HepG2 (cell line): ENCODE results near the gene WNT1. TPM values are rescaled to one million over a fixed set of nuclear protein-coding genes. Genes with fewer than 3 reads are reported as not detected.

ENCODE experiments used
- ATF7-NPFF ChIP-seq: sonication (generic); formaldehyde crosslinking; IDR thresholded peaks from 2 replicates; pipeline ENCODE4 v1.8.1; 2023; ENCODE audit warnings: mild to moderate bottlenecking, low read depth, missing genetic modification reagents, moderate library complexity
- BRCA1 ChIP-seq: sonication (generic); formaldehyde crosslinking; IDR thresholded peaks from 2 replicates; pipeline ENCODE4 v1.4.0; 2020; ENCODE audit warnings: missing genetic modification reagents
- CEBPG ChIP-seq: IDR thresholded peaks from 2 replicates; pipeline ENCODE4 v1.6.1; 2016
- CERS6 ChIP-seq: sonication (generic); formaldehyde crosslinking; IDR thresholded peaks from 2 replicates; pipeline ENCODE4 v1.5.0; 2020; ENCODE audit warnings: missing genetic modification reagents
- DR1 ChIP-seq: sonication (generic); formaldehyde crosslinking; IDR thresholded peaks from 2 replicates; pipeline ENCODE4 v1.8.0; 2021; ENCODE audit warnings: mild to moderate bottlenecking, missing genetic modification reagents, inconsistent platforms
- FOXA3 ChIP-seq: IDR thresholded peaks from 2 replicates; pipeline ENCODE4 v1.6.1; 2016; ENCODE audit warnings: missing genetic modification reagents, missing compliant biosample characterization
- GATAD1 ChIP-seq: IDR thresholded peaks from 2 replicates; pipeline ENCODE4 v1.6.1; 2016; ENCODE audit warnings: missing genetic modification reagents, missing compliant biosample characterization
- HMG20A ChIP-seq: IDR thresholded peaks from 2 replicates; pipeline ENCODE4 v1.6.1; 2016; ENCODE audit warnings: borderline replicate concordance
- IKZF4 ChIP-seq: sonication (generic); formaldehyde crosslinking; IDR thresholded peaks from 2 replicates; pipeline ENCODE4 v1.5.1; 2020; ENCODE audit warnings: borderline replicate concordance, mild to moderate bottlenecking, low read depth, missing genetic modification reagents; ENCODE audit errors: not compliant biosample characterization
- IRF2 ChIP-seq: IDR thresholded peaks from 2 replicates; pipeline ENCODE4 v1.6.1; 2018; ENCODE audit warnings: missing genetic modification reagents, missing compliant biosample characterization
- JUNB ChIP-seq: sonication (generic); formaldehyde crosslinking; IDR thresholded peaks from 2 replicates; pipeline ENCODE4 v1.8.0; 2022; ENCODE audit warnings: missing genetic modification reagents, mild to moderate bottlenecking, borderline replicate concordance
- KAT2B ChIP-seq: fragments of 150-350 bp; IDR thresholded peaks from 2 replicates; pipeline ENCODE4 v1.6.1; 2014; ENCODE audit warnings: low read depth, low read length, borderline replicate concordance
- NAIF1 ChIP-seq: sonication (generic); formaldehyde crosslinking; IDR thresholded peaks from 2 replicates; pipeline ENCODE4 v1.5.0; 2020; ENCODE audit warnings: mild to moderate bottlenecking, missing genetic modification reagents, borderline replicate concordance
- NFKB2 ChIP-seq: sonication (generic); formaldehyde crosslinking; IDR thresholded peaks from 2 replicates; pipeline ENCODE4 v1.4.0; 2020; ENCODE audit warnings: missing genetic modification reagents, borderline replicate concordance
- PAWR ChIP-seq: sonication (generic); formaldehyde crosslinking; IDR thresholded peaks from 2 replicates; pipeline ENCODE4 v1.4.0; 2020; ENCODE audit warnings: missing genetic modification reagents, mild to moderate bottlenecking, borderline replicate concordance
- PHF5A ChIP-seq: IDR thresholded peaks from one replicate; pipeline ENCODE4 v1.6.1; 2018; ENCODE audit warnings: low read depth, missing genetic modification reagents; ENCODE audit not compliant: unreplicated experiment
- SMC3 ChIP-seq: IDR thresholded peaks from 2 replicates; pipeline ENCODE4 v1.6.1; 2011; ENCODE audit warnings: low read length, improper control_type of control experiment
- SP2 ChIP-seq: sonication (generic); formaldehyde crosslinking; IDR thresholded peaks from 2 replicates; pipeline ENCODE4 v1.5.1; 2020; ENCODE audit warnings: mild to moderate bottlenecking, missing genetic modification reagents
- STAG1 ChIP-seq: sonication (generic); formaldehyde crosslinking; IDR thresholded peaks from 2 replicates; pipeline ENCODE4 v1.4.0; 2020; ENCODE audit warnings: missing genetic modification reagents
- UBTF ChIP-seq: sonication (generic); formaldehyde crosslinking; IDR thresholded peaks from 2 replicates; pipeline ENCODE4 v1.4.0; 2020; ENCODE audit warnings: mild to moderate bottlenecking, missing genetic modification reagents
- ZBTB38 ChIP-seq: sonication (generic); formaldehyde crosslinking; IDR thresholded peaks from 2 replicates; pipeline ENCODE4 v1.5.1; 2020; ENCODE audit warnings: mild to moderate bottlenecking, missing genetic modification reagents
- ZBTB7B ChIP-seq: sonication (generic); formaldehyde crosslinking; IDR thresholded peaks from 2 replicates; pipeline ENCODE4 v1.4.0; 2020; ENCODE audit warnings: missing genetic modification reagents
- ZC3H13 ChIP-seq: sonication (generic); formaldehyde crosslinking; IDR thresholded peaks from 2 replicates; pipeline ENCODE4 v1.8.1; 2023; ENCODE audit warnings: mild to moderate bottlenecking, missing genetic modification reagents, moderate library complexity
- ZFP82 ChIP-seq: sonication (generic); formaldehyde crosslinking; IDR thresholded peaks from 2 replicates; pipeline ENCODE4 v1.5.1; 2020; ENCODE audit warnings: mild to moderate bottlenecking, missing genetic modification reagents, borderline replicate concordance
- ZKSCAN1 ChIP-seq: fragments of 150-350 bp; IDR thresholded peaks from 2 replicates; pipeline ENCODE4 v1.6.1; 2014; ENCODE audit warnings: low read length
- ZNF12 ChIP-seq: sonication (generic); formaldehyde crosslinking; IDR thresholded peaks from 2 replicates; pipeline ENCODE4 v1.5.0; 2020; ENCODE audit warnings: missing genetic modification reagents
- ZNF326 ChIP-seq: sonication (generic); formaldehyde crosslinking; IDR thresholded peaks from 2 replicates; pipeline ENCODE4 v1.4.0; 2020; ENCODE audit warnings: missing genetic modification reagents, borderline replicate concordance
- ZNF496 ChIP-seq: sonication (generic); formaldehyde crosslinking; IDR thresholded peaks from 2 replicates; pipeline ENCODE4 v1.8.1; 2023; ENCODE audit warnings: mild to moderate bottlenecking, moderate library complexity, missing genetic modification reagents; ENCODE audit not compliant: insufficient replicate concordance
- ZNF570 ChIP-seq: sonication (generic); formaldehyde crosslinking; IDR thresholded peaks from 2 replicates; pipeline ENCODE4 v1.4.0; 2020; ENCODE audit warnings: mild to moderate bottlenecking, missing genetic modification reagents, borderline replicate concordance
- ZSCAN12 ChIP-seq: sonication (generic); formaldehyde crosslinking; IDR thresholded peaks from 2 replicates; pipeline ENCODE4 v1.9.0; 2021; ENCODE audit warnings: mild to moderate bottlenecking, missing genetic modification reagents
- ZSCAN9 ChIP-seq: IDR thresholded peaks from 2 replicates; pipeline ENCODE4 v1.6.1; 2016; ENCODE audit warnings: borderline replicate concordance
- polyA plus RNA-seq, 8 experiments: library from polyadenylated mRNA; depleted of rRNA in 3 of 8; stranded (reverse) in 7 of 8; unstranded in 1 of 8; fragments of >200 nt; fragmentation: Illumina TruSeq in 4 of 8; extraction: Trizol in 4 of 8; gene quantifications; 2 replicates each; pipeline versions ENCODE4 v1.2.1 to v1.2.3, GENCODE V29; 2011 to 2016; ENCODE audit warnings: low read depth in 4 of 8, missing spikeins in 1 of 8, mixed read lengths in 1 of 8; ENCODE audit not compliant: insufficient read depth in 1 of 8
- total RNA-seq, 5 experiments: library from RNA; depleted of rRNA; stranded (reverse); fragments of >200 nt; fragmentation: Illumina TruSeq; extraction: Trizol; gene quantifications; 2 replicates each; pipeline ENCODE4 v1.2.3, GENCODE V29; 2016; ENCODE audit warnings: low read depth in 1 of 5

The WNT1 gene
- total and polyA plus RNA-seq, 2 of the 13 experiments (the other 11 are each of a cell fraction or from before 2014, with no cell fraction given): not detected

- no peak for TF ChIP-seq ATF7-NPFF
- no peak for TF ChIP-seq ZNF12 (CRISPR knock-in tag)
- no peak for TF ChIP-seq IRF2 (CRISPR knock-in tag)
- TF ChIP-seq ZBTB38 (CRISPR knock-in tag): no peak
- TF ChIP-seq ZBTB7B: no peak
- TF ChIP-seq BRCA1: no peak
- no peak for TF ChIP-seq CERS6 (CRISPR knock-in tag)
- no peak for TF ChIP-seq ZNF326 (CRISPR knock-in tag)
- peak; percentile 81 for TF ChIP-seq ZKSCAN1
- no peak for TF ChIP-seq ZC3H13 (CRISPR knock-in tag)
- TF ChIP-seq PAWR (CRISPR knock-in tag): no peak
- no peak for TF ChIP-seq PHF5A (CRISPR knock-in tag)
- no peak for TF ChIP-seq NAIF1 (CRISPR knock-in tag)
- TF ChIP-seq SP2 (CRISPR knock-in tag): no peak
- no peak for TF ChIP-seq FOXA3
- TF ChIP-seq KAT2B: no peak
- TF ChIP-seq DR1 (CRISPR knock-in tag): no peak
- no peak for TF ChIP-seq ZFP82 (CRISPR knock-in tag)
- TF ChIP-seq JUNB (CRISPR knock-in tag): no peak
- TF ChIP-seq HMG20A (CRISPR knock-in tag): no peak
- no peak for TF ChIP-seq IKZF4 (CRISPR knock-in tag)
- TF ChIP-seq ZSCAN12 (CRISPR knock-in tag): no peak
- no peak for TF ChIP-seq ZNF570
- TF ChIP-seq UBTF (CRISPR knock-in tag): peak; percentile 47
- TF ChIP-seq CEBPG (CRISPR knock-in tag): no peak
- no peak for TF ChIP-seq ZSCAN9 (CRISPR knock-in tag)
- TF ChIP-seq SMC3: 0 out of 2 replicates have a peak, but pooled peaks have one; percentile 4
- no peak; the same call in 1 of the 2 replicates for TF ChIP-seq NFKB2 (CRISPR knock-in tag)
- TF ChIP-seq ZNF496 (CRISPR knock-in tag): no peak
- peak; percentile 69 for TF ChIP-seq STAG1 (CRISPR knock-in tag)
- TF ChIP-seq GATAD1: no peak
These were observed 17.2 kb downstream of the WNT1 start (continued) for GRCh38 chr12:48995086-48995879.
